Measurements from ENCODE around the gene BCAS3.

DNA sequence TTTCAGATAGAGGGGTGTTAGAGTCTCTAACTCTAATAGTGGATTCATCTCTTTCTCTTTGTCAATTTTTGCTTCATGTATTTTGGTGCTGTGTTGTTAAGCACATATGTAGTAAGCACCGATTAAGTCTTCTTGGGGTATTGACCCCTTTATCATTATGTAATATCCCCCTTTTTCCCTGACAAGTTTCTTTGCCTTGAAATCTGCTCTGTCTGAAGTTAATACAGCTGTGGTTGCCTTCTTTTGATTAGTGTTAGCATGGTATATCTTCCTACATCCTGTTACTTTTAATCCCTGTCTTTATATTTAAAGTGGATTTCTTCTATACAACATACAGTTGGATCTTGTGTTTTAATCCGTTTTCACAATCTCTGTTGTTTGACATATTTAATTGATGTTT, 60.6 kb downstream of the BCAS3 start:
- TF ChIP-seq, protein P1, sequence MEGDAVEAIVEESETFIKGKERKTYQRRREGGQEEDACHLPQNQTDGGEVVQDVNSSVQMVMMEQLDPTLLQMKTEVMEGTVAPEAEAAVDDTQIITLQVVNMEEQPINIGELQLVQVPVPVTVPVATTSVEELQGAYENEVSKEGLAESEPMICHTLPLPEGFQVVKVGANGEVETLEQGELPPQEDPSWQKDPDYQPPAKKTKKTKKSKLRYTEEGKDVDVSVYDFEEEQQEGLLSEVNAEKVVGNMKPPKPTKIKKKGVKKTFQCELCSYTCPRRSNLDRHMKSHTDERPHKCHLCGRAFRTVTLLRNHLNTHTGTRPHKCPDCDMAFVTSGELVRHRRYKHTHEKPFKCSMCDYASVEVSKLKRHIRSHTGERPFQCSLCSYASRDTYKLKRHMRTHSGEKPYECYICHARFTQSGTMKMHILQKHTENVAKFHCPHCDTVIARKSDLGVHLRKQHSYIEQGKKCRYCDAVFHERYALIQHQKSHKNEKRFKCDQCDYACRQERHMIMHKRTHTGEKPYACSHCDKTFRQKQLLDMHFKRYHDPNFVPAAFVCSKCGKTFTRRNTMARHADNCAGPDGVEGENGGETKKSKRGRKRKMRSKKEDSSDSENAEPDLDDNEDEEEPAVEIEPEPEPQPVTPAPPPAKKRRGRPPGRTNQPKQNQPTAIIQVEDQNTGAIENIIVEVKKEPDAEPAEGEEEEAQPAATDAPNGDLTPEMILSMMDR (IDR thresholded peaks at IDR 0.05; ENCODE audit: low read depth, low read length, missing input control) = no peak
- TF ChIP-seq, protein P2, sequence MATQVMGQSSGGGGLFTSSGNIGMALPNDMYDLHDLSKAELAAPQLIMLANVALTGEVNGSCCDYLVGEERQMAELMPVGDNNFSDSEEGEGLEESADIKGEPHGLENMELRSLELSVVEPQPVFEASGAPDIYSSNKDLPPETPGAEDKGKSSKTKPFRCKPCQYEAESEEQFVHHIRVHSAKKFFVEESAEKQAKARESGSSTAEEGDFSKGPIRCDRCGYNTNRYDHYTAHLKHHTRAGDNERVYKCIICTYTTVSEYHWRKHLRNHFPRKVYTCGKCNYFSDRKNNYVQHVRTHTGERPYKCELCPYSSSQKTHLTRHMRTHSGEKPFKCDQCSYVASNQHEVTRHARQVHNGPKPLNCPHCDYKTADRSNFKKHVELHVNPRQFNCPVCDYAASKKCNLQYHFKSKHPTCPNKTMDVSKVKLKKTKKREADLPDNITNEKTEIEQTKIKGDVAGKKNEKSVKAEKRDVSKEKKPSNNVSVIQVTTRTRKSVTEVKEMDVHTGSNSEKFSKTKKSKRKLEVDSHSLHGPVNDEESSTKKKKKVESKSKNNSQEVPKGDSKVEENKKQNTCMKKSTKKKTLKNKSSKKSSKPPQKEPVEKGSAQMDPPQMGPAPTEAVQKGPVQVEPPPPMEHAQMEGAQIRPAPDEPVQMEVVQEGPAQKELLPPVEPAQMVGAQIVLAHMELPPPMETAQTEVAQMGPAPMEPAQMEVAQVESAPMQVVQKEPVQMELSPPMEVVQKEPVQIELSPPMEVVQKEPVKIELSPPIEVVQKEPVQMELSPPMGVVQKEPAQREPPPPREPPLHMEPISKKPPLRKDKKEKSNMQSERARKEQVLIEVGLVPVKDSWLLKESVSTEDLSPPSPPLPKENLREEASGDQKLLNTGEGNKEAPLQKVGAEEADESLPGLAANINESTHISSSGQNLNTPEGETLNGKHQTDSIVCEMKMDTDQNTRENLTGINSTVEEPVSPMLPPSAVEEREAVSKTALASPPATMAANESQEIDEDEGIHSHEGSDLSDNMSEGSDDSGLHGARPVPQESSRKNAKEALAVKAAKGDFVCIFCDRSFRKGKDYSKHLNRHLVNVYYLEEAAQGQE (IDR thresholded peaks at IDR 0.05) = no peak
- TF ChIP-seq RAD21 (IDR thresholded peaks at IDR 0.05) = no peak
- TF ChIP-seq SP1 (IDR thresholded peaks at IDR 0.05) = no peak
